PC-9 (cell line): ENCODE data around the gene ASAH2. TPM values are rescaled to one million over a fixed set of nuclear protein-coding genes. Genes with fewer than 3 reads are reported as not detected.
"Not testable (repeated sequence)": the region's sequence is repeated elsewhere in the genome, so short reads cannot be mapped to it uniquely, and the experiment has no call there.

Experiments used
- BruUV-seq: library from RNA; stranded (reverse); fragments of 400-500 nt; replicated peaks from 2 replicates; lab custom pipeline; 2021; lab: Mats Ljungman, UMichigan
- CTCF ChIA-PET: fragments of 300-600 bp; sonication (Branson Sonifier 250); formaldehyde crosslinking; loops from one replicate; lab custom pipeline; 2022; ENCODE audit warnings: antibody characterized with exemption; lab: Charles Lee
- POLR2A ChIA-PET: fragments of 300-600 bp; sonication (Branson Sonifier 250); formaldehyde crosslinking; loops from one replicate; lab custom pipeline; 2022; ENCODE audit warnings: antibody characterized with exemption; ENCODE audit not compliant: unreplicated experiment; lab: Charles Lee
- DNase-seq, 2 experiments: peaks; one replicate each; pipeline versions ENCODE4 v3.0.0 to v3.0.0-alpha.2; 2015 to 2022; ENCODE audit warnings: mixed read lengths in 1 of 2
- H2AFZ ChIP-seq: fragments of 200-600 bp; sonication (generic); 2 replicates; pipeline ENCODE4 v1.8.1; 2017; ENCODE audit warnings: antibody characterized with exemption
- H3F3A ChIP-seq: fragments of 200-600 bp; sonication (generic); 2 replicates; pipeline ENCODE4 v1.8.1; 2017; ENCODE audit warnings: antibody characterized with exemption, mild to moderate bottlenecking, low read depth; ENCODE audit not compliant: insufficient read depth
- H3K27ac ChIP-seq: fragments of 200-600 bp; sonication (generic); 2 replicates; pipeline ENCODE4 v1.6.1; 2016; ENCODE audit warnings: mixed run types
- H3K27me3 ChIP-seq: fragments of 200-600 bp; sonication (generic); 2 replicates; pipeline ENCODE4 v1.6.1; 2016; ENCODE audit warnings: low read depth, mixed run types; ENCODE audit not compliant: insufficient read depth
- H3K36me3 ChIP-seq: fragments of 200-600 bp; sonication (generic); 2 replicates; pipeline ENCODE4 v1.6.1; 2016; ENCODE audit warnings: low read depth, mixed run types
- H3K4me1 ChIP-seq: fragments of 200-600 bp; sonication (generic); replicated peaks from 2 replicates; pipeline ENCODE4 v1.6.1; 2016; ENCODE audit warnings: mixed run types; ENCODE audit not compliant: insufficient read depth
- H3K4me2 ChIP-seq: fragments of 200-600 bp; sonication (generic); 2 replicates; pipeline ENCODE4 v1.6.1; 2017; ENCODE audit warnings: mixed run types
- H3K4me3 ChIP-seq: fragments of 200-600 bp; sonication (generic); 2 replicates; pipeline ENCODE4 v1.6.1; 2016; ENCODE audit warnings: mixed run types
- H3K79me2 ChIP-seq: fragments of 200-600 bp; sonication (generic); 2 replicates; pipeline ENCODE4 v1.6.1; 2017; ENCODE audit warnings: low read depth, mixed run types
- H3K9me2 ChIP-seq: fragments of 200-600 bp; sonication (generic); 2 replicates; pipeline ENCODE4 v1.8.1; 2017; ENCODE audit warnings: mild to moderate bottlenecking; ENCODE audit not compliant: insufficient read depth
- H3K9me3 ChIP-seq: fragments of 200-600 bp; sonication (generic); 2 replicates; pipeline ENCODE4 v1.8.1; 2016; ENCODE audit warnings: low read depth; ENCODE audit not compliant: insufficient read depth
- H4K20me1 ChIP-seq: fragments of 200-600 bp; sonication (generic); 2 replicates; pipeline ENCODE4 v1.8.1; 2017; ENCODE audit not compliant: insufficient read depth
- CTCF ChIP-seq: fragments of 200-600 bp; sonication (generic); conservative IDR thresholded peaks from 2 replicates; pipeline ENCODE4 v1.6.1; 2017; ENCODE audit warnings: mixed run types, antibody characterized with exemption, mild to moderate bottlenecking, moderate library complexity
- EZH2 ChIP-seq: fragments of 200-600 bp; sonication (generic); IDR thresholded peaks from 2 replicates; pipeline ENCODE4 v1.8.0; 2017; ENCODE audit warnings: antibody characterized with exemption, low read depth
- intact Hi-C: fragments of 100-400 bp; cut with micrococcal nuclease; formaldehyde crosslinking; loops from one replicate; pipeline ENCODE4 v1.10.0; 2022; ENCODE audit not compliant: unreplicated experiment
- total RNA-seq: library from RNA; stranded (reverse); gene quantifications from 2 replicates; pipeline ENCODE4 v1.2.3, GENCODE V29; 2021

The ASAH2 gene
- total RNA-seq, 1 experiment from 2014 or later: 8.3 TPM

GRCh38 chr10:50248062-50248461 lies 3.3 kb downstream of the ASAH2 start:
- Histone ChIP-seq H3K9me3 (no peaks in the 10 kb centered on the region), H3K27me3 (no peaks in the 10 kb centered on the region), H3K9me2 (no peaks in the 10 kb centered on the region; the same call in 1 of the 2 replicates), H3K4me2 (no peak overlapping the region), H3F3A (no peaks in the 10 kb centered on the region), H3K36me3 (no peaks in the 10 kb centered on the region), H3K27ac (no peak overlapping the region), H2AFZ (no peak overlapping the region), H3K4me3 (no peak overlapping the region), H3K79me2 (no peaks in the 10 kb centered on the region), H3K4me1 (no peaks in the 10 kb centered on the region), H4K20me1 (no peaks in the 10 kb centered on the region)
- no TSS peak for BruUV-seq
- TF ChIP-seq EZH2 (no peak), CTCF (no peak)
- intact Hi-C loops: no loop called here
- no peak for DNase-seq
- ChIA-PET POLR2A (no interaction called here), CTCF (no interaction called here)

- CTCF ChIA-PET: no interaction called here
These were observed 7.1 kb downstream of the ASAH2 start for GRCh38 chr10:50244201-50244600.

GRCh38 chr10:50242777-50243176 lies 8.5 kb downstream of the ASAH2 start:
- no peaks in the 10 kb centered on the region for H4K20me1 ChIP-seq
- H3K27me3 ChIP-seq: no peaks in the 10 kb centered on the region
- no peaks in the 10 kb centered on the region for H3K36me3 ChIP-seq
- intact Hi-C loops: no loop called here
- H3K4me1 ChIP-seq: no peaks in the 10 kb centered on the region
- peak in 1 of 2 experiments; percentile 4 for DNase-seq
- BruUV-seq: no TSS peak
- POLR2A ChIA-PET: no interaction called here
- H3F3A ChIP-seq: no peaks in the 10 kb centered on the region
- CTCF ChIA-PET: no interaction called here
- H3K27ac ChIP-seq: no peak overlapping the region
- H3K4me2 ChIP-seq: peak overlapping the region; percentile 31
- no peaks in the 10 kb centered on the region for H3K9me3 ChIP-seq
- TF ChIP-seq CTCF: no peak
- TF ChIP-seq EZH2: no peak
- no peak overlapping the region for H3K4me3 ChIP-seq
- no peaks in the 10 kb centered on the region for H3K9me2 ChIP-seq
- H3K79me2 ChIP-seq: no peaks in the 10 kb centered on the region
- no peak overlapping the region for H2AFZ ChIP-seq

More at GRCh38 chr10:50244201-50244600, 7.1 kb downstream of the ASAH2 start:
- no peak overlapping the region for H3K27ac ChIP-seq
- intact Hi-C loops: no loop called here
- H3K4me3 ChIP-seq: no peak overlapping the region
- no peaks in the 10 kb centered on the region for H3K9me3 ChIP-seq
- no peaks in the 10 kb centered on the region for H3K27me3 ChIP-seq
- no peak overlapping the region for H2AFZ ChIP-seq
- peak in 1 of 2 experiments; percentile 18 for DNase-seq
- H4K20me1 ChIP-seq: no peaks in the 10 kb centered on the region
- H3F3A ChIP-seq: no peaks in the 10 kb centered on the region
- no peaks in the 10 kb centered on the region for H3K4me1 ChIP-seq
- TF ChIP-seq CTCF (no peak), EZH2 (no peak)
- BruUV-seq: no TSS peak
- no peaks in the 10 kb centered on the region for H3K9me2 ChIP-seq
- no peak overlapping the region for H3K4me2 ChIP-seq
- H3K79me2 ChIP-seq: no peaks in the 10 kb centered on the region
- POLR2A ChIA-PET: no interaction called here
- H3K36me3 ChIP-seq: no peaks in the 10 kb centered on the region

DNA sequence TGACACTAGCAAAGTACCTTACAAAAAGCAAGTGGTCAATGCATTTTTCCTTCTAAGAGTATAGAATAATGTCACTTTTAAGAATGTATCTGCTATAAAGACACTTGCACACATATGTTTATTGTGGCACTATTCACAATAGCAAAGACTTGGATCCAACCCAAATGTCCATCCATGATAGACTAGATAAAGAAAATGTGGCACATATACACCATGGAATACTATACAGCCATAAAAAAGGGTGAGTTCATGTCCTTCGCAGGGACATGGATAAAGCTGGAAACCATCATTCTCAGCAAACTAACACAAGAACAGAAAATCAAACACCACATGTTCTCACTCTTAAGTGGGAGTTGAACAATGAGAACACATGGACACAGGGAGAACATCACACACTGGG lies 9.8 kb downstream of the ASAH2 start:
- H4K20me1 ChIP-seq, H3K27me3 ChIP-seq, BruUV-seq, H3K79me2 ChIP-seq, CTCF ChIA-PET, DNase-seq, H3K9me2 ChIP-seq, H3K9me3 ChIP-seq, H3K4me2 ChIP-seq, H3F3A ChIP-seq, H3K36me3 ChIP-seq, H3K27ac ChIP-seq, H2AFZ ChIP-seq, POLR2A ChIA-PET, intact Hi-C loops, H3K4me1 ChIP-seq, H3K4me3 ChIP-seq: not testable (repeated sequence)
